Stimulated activated CD4-positive, alpha-beta T cell treated with anti-CD3 and anti-CD28 coated beads, Interleukin-2, amount 100 ng/mL, for 4 hours (primary cell): ENCODE measurements around the gene TUBGCP3.

Experiments used
- DNase-seq: peaks from one replicate; pipeline ENCODE4 v3.0.0-alpha.2; 2020; ENCODE audit warnings: low read depth

TUBGCP3 gene

GRCh38 chr13:112616586-112617362 is 28.8 kb upstream of the TUBGCP3 start:
- DNase-seq: no peak

GRCh38 chr13:112615391-112615790 is 27.4 kb upstream of the TUBGCP3 start:
- no peak for DNase-seq

- no peak for DNase-seq
Measured at GRCh38 chr13:112614835-112615234, 26.9 kb upstream of the TUBGCP3 start.

- DNase-seq: no peak
Measured at GRCh38 chr13:112608212-112608611, 20.3 kb upstream of the TUBGCP3 start.

GRCh38 chr13:112606109-112607001 is 18.4 kb upstream of the TUBGCP3 start:
- DNase-seq: peak; percentile 77

- DNase-seq: no peak
Measured at GRCh38 chr13:112605531-112605990, 17.6 kb upstream of the TUBGCP3 start.

- no peak for DNase-seq
Measured at GRCh38 chr13:112603641-112604225, 15.8 kb upstream of the TUBGCP3 start.

- no peak for DNase-seq
Measured at GRCh38 chr13:112602189-112602588, 14.2 kb upstream of the TUBGCP3 start.

- no peak for DNase-seq
Measured at GRCh38 chr13:112601371-112601770, 13.4 kb upstream of the TUBGCP3 start.

- no peak for DNase-seq
Measured at GRCh38 chr13:112596235-112596634, 8.3 kb upstream of the TUBGCP3 start.

GRCh38 chr13:112592647-112593046 is 4.7 kb upstream of the TUBGCP3 start:
- no peak for DNase-seq

GRCh38 chr13:112592181-112592580 is 4.2 kb upstream of the TUBGCP3 start:
- DNase-seq: no peak

- DNase-seq: no peak
Measured at GRCh38 chr13:112588490-112589297, 741 bp upstream of the TUBGCP3 start.

- peak; percentile 73 for DNase-seq
Measured at GRCh38 chr13:112587212-112587763, 665 bp downstream of the TUBGCP3 start.

GRCh38 chr13:112586334-112586960 is 1.5 kb downstream of the TUBGCP3 start:
- no peak for DNase-seq

- DNase-seq: no peak
Measured at GRCh38 chr13:112583592-112584277, 4.2 kb downstream of the TUBGCP3 start.

- DNase-seq: no peak
Measured at GRCh38 chr13:112582263-112582662, 5.7 kb downstream of the TUBGCP3 start.

GRCh38 chr13:112580912-112581311 is 7.0 kb downstream of the TUBGCP3 start:
- no peak for DNase-seq

- DNase-seq: no peak
Measured at GRCh38 chr13:112580211-112580610, 7.7 kb downstream of the TUBGCP3 start.

GRCh38 chr13:112579310-112579843 is 8.6 kb downstream of the TUBGCP3 start:
- no peak for DNase-seq
